ENCODE measurements around the gene ACTR3C. TPM values are rescaled to one million over a fixed set of nuclear protein-coding genes. Genes with fewer than 3 reads are reported as not detected.
A peak's percentile ranks its signal among the peaks of the same experiment; 100 is the strongest.

ACTR3C gene
- total and polyA plus RNA-seq, 8 donors = 2.3 to 68.7 (median 9.7) TPM

DNA sequence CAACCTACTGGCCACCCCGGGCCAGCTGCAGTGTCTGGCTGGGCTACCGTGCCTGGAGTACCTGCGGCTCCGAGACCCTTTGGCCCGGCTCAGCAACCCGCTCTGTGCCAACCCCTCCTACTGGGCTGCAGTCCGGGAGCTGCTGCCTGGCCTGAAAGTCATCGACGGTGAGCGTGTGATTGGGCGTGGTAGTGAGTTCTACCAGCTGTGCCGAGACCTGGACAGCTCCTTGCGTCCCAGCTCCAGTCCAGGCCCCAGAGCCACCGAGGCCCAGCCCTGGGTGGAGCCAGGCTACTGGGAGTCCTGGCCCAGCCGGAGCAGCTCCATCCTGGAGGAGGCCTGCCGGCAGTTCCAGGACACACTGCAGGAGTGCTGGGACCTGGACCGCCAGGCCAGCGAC, 13.8 kb upstream of the ACTR3C start:
- H3K27ac ChIP-seq = peak overlapping the region in 3 of 5 donors; percentile 29 to 61 (median 58)
- peaks cover 0 to 20% (median 13%) of the 10 kb centered on the region in 3 donors for H3K27me3 ChIP-seq
- H3K4me3 ChIP-seq = no peak overlapping the region
- intact Hi-C loops (cut with DNase I; ENCODE audit: low total_unique reads) = no loop called here
- no peaks in the 10 kb centered on the region for H3K9me3 ChIP-seq
- peaks cover 0 to 29% (median 17%) of the 10 kb centered on the region in 4 donors for H3K36me3 ChIP-seq
- no peak for DNase-seq
- WGBS, 5 donors = 85 to 92% (median 90%) methylated on average over 3 to 18 of the region's 18 CpGs
- H3K4me1 ChIP-seq = peaks cover 36 to 82% (median 70%) of the 10 kb centered on the region in 4 donors
- TF ChIP-seq, protein P1, sequence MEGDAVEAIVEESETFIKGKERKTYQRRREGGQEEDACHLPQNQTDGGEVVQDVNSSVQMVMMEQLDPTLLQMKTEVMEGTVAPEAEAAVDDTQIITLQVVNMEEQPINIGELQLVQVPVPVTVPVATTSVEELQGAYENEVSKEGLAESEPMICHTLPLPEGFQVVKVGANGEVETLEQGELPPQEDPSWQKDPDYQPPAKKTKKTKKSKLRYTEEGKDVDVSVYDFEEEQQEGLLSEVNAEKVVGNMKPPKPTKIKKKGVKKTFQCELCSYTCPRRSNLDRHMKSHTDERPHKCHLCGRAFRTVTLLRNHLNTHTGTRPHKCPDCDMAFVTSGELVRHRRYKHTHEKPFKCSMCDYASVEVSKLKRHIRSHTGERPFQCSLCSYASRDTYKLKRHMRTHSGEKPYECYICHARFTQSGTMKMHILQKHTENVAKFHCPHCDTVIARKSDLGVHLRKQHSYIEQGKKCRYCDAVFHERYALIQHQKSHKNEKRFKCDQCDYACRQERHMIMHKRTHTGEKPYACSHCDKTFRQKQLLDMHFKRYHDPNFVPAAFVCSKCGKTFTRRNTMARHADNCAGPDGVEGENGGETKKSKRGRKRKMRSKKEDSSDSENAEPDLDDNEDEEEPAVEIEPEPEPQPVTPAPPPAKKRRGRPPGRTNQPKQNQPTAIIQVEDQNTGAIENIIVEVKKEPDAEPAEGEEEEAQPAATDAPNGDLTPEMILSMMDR (IDR thresholded peaks at IDR 0.05) = no peak
- TF ChIP-seq EP300 (IDR thresholded peaks at IDR 0.05) (no peak), POLR2AphosphoS5 (IDR thresholded peaks at IDR 0.05) (no peak), POLR2A (IDR thresholded peaks at IDR 0.05) (no peak)

DNA sequence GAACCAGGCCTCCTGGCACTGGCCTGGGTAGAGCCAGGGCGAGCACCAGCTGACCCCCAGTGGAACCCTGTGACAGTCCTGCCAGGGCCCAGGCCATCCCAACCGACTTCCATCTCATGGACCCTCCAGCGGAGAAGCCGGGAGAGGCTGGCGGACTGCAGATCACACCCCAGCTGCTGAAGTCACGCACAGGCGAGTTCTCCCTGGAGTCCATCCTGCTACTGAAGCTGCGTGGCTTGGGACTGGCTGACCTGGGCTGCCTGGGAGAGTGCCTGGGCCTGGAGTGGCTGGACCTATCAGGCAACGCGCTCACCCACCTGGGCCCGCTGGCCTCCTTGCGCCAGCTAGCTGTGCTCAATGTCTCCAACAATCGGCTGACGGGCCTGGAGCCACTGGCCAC, 13.4 kb upstream of the ACTR3C start:
- Histone ChIP-seq H3K36me3 (peaks cover 0 to 33% (median 20%) of the 10 kb centered on the region in 4 donors), H3K27ac (peak overlapping the region in 3 of 5 donors; percentile 29 to 61 (median 58)), H3K4me3 (no peak overlapping the region), H3K4me1 (peaks cover 36 to 78% (median 65%) of the 10 kb centered on the region in 4 donors), H3K9me3 (no peaks in the 10 kb centered on the region), H3K27me3 (peaks cover 0 to 16% (median 12%) of the 10 kb centered on the region in 3 donors)
- DNase-seq = no peak
- TF ChIP-seq POLR2AphosphoS5 (IDR thresholded peaks at IDR 0.05) = no peak
- TF ChIP-seq, protein P1 (IDR thresholded peaks at IDR 0.05) = no peak
- no peak for TF ChIP-seq EP300 (IDR thresholded peaks at IDR 0.05)
- TF ChIP-seq POLR2A (IDR thresholded peaks at IDR 0.05) = no peak
- intact Hi-C loops (cut with DNase I; ENCODE audit: low total_unique reads) = no loop called here
- WGBS, 5 donors = 94 to 100% (median 96%) methylated on average over 2 to 14 of the region's 14 CpGs

DNA sequence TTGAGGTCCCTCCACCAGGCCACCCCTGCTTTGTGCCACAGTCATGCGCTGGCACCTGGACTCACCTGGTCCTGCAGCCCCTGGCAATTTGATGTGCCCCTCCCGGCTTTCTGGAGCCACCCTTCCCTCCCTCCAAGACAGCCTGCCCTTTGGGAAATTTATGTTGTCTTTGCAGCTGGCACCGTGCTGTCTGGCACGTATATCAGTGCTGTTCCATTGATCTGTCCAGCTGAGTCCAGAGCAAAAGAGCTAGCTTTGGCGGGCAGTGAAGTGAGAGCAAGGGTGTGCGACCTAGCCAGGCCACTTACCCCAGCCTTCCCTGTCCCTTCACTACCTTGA, 12.4 kb upstream of the ACTR3C start:
- H3K27ac ChIP-seq = peak overlapping the region; percentile 6 to 61 (median 29)

DNA sequence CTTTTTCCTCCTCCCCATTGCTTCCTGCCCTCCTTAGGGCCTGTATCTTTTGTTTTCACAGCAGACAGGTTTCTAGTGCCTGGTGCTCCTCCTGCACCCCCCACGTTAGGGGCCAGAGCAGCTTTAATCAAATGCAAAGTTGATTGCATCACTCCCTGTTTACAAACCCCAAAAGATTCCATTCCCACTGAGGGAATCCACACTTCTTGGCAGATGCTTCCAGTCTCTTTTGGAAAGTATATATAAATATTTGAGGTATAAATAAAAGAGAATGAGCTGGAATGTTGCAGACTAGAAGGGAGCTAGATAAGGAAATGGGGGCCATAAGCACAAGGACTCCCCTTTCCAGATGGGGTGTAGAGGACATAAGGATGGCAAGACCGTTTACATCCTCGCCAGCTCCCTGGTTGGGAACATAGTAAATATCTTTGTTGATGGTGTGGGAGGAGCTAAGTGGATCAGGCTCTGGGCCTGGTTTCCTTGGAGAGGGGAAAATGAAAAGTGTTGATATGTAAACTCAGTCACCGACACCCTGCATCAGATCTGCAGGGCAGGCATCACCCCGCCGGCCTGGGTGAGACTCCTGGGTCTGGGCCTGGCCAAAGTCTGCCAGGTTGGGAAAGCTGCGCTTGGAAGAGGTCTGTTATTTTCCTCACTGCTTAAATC, 11.9 kb upstream of the ACTR3C start:
- DNase-seq = peak in 1 of 2 donors; percentile 60
- 22 to 48% (median 32%) methylated on average over 7 of the region's 7 CpGs for WGBS, 5 donors
- TF ChIP-seq, protein P1 (IDR thresholded peaks at IDR 0.05) = no peak
- TF ChIP-seq POLR2AphosphoS5 (IDR thresholded peaks at IDR 0.05) (peak in 2 of 3 donors; percentile 23 to 59), EP300 (IDR thresholded peaks at IDR 0.05) (no peak)
- Histone ChIP-seq H3K9me3 (no peaks in the 10 kb centered on the region), H3K4me1 (peaks cover 26 to 63% (median 50%) of the 10 kb centered on the region in 4 donors), H3K4me3 (no peak overlapping the region), H3K36me3 (peaks cover 0 to 48% (median 35%) of the 10 kb centered on the region in 4 donors), H3K27ac (peak overlapping the region; percentile 12 to 61 (median 29)), H3K27me3 (peaks cover 0 to under 1% (median 0%) of the 10 kb centered on the region in 3 donors)
- intact Hi-C loops (cut with DNase I; ENCODE audit: low total_unique reads) = no loop called here

More for the DNA sequence above, 12.4 kb upstream of the ACTR3C start:
- intact Hi-C loops (cut with DNase I; ENCODE audit: low total_unique reads) = no loop called here
- no peak overlapping the region for H3K4me3 ChIP-seq
- H3K36me3 ChIP-seq = peaks cover 0 to 43% (median 30%) of the 10 kb centered on the region in 4 donors
- peaks cover 0 to 6% (median 2%) of the 10 kb centered on the region in 3 donors for H3K27me3 ChIP-seq
- TF ChIP-seq, protein P1 (IDR thresholded peaks at IDR 0.05) = no peak
- TF ChIP-seq POLR2A (IDR thresholded peaks at IDR 0.05) = no peak
- peaks cover 31 to 68% (median 55%) of the 10 kb centered on the region in 4 donors for H3K4me1 ChIP-seq
- WGBS, 5 donors = 37 to 50% (median 45%) methylated on average over 6 of the region's 6 CpGs
- H3K9me3 ChIP-seq = no peaks in the 10 kb centered on the region
- no peak for DNase-seq

All from stomach (tissue), 9 donors.